Activated CD8-positive, alpha-beta T cell treated with anti-CD3 and anti-CD28 coated beads for 36 hours (primary cell): ENCODE results near the gene LRP10. TPM values are rescaled to one million over a fixed set of nuclear protein-coding genes. Genes with fewer than 3 reads are reported as not detected.
A peak's percentile ranks its signal among the peaks of the same experiment; 100 is the strongest.
"Not testable (repeated sequence)": the region's sequence is repeated elsewhere in the genome, so short reads cannot be mapped to it uniquely, and the experiment has no call there.

Experiments used
- ATAC-seq: fragments of 200-7000 bp; cut with Tn5 transposase; one replicate; pipeline ENCODE4 v1.10.0; 2021; ENCODE audit warnings: mild to moderate bottlenecking, moderate library complexity
- CTCF ChIA-PET: fragments of 350-600 bp; sonication (Branson Sonifier 250); formaldehyde crosslinking; loops from one replicate; lab custom pipeline; 2021; ENCODE audit warnings: antibody characterized with exemption; lab: Charles Lee
- POLR2A ChIA-PET: fragments of 350-600 bp; sonication (Branson Sonifier 250); formaldehyde crosslinking; loops from one replicate; lab custom pipeline; 2021; ENCODE audit warnings: antibody characterized with exemption; lab: Charles Lee
- DNase-seq: peaks from one replicate; pipeline ENCODE4 v3.0.0-alpha.2; 2020
- H3K27ac Mint-ChIP-seq: one replicate; pipeline ENCODE4 v1.8.0; 2021; ENCODE audit warnings: mild to moderate bottlenecking, mixed read lengths
- H3K27me3 Mint-ChIP-seq: one replicate; pipeline ENCODE4 v1.8.0; 2021; ENCODE audit warnings: mixed read lengths
- H3K36me3 Mint-ChIP-seq: one replicate; pipeline ENCODE4 v1.8.0; 2021; ENCODE audit warnings: low read depth, mixed read lengths
- H3K4me1 Mint-ChIP-seq: one replicate; pipeline ENCODE4 v1.8.0; 2021; ENCODE audit warnings: low read depth, mixed read lengths
- H3K4me3 Mint-ChIP-seq: one replicate; pipeline ENCODE4 v1.8.0; 2021; ENCODE audit warnings: mild to moderate bottlenecking, moderate library complexity, mixed read lengths
- H3K9me3 Mint-ChIP-seq: one replicate; pipeline ENCODE4 v1.8.0; 2021; ENCODE audit warnings: mixed read lengths
- CTCF ChIP-seq: fragments of 200-600 bp; IDR thresholded peaks from one replicate; pipeline ENCODE4 v1.8.0; 2022; ENCODE audit warnings: antibody characterized with exemption, mild to moderate bottlenecking
- intact Hi-C: fragments of 100-400 bp; cut with micrococcal nuclease; formaldehyde crosslinking; loops from one replicate; pipeline ENCODE4 v1.10.0; 2022
- total RNA-seq, 2 experiments: library from RNA; stranded (reverse); gene quantifications; one replicate each; pipeline ENCODE4 v1.2.3, GENCODE V29; 2021

LRP10 gene
- total RNA-seq, 2 experiments from 2014 or later = 18.7 to 21.0 TPM

- H3K9me3 Mint-ChIP-seq = no peaks in the 10 kb centered on the region
- H3K27me3 Mint-ChIP-seq = peaks cover 13% of the 10 kb centered on the region
- ATAC-seq (peak; percentile 82), DNase-seq (peak; percentile 96)
- ChIA-PET CTCF (interaction anchor here (0.5 to 20.8 kb wide), 43 partner anchors 8 to 934 kb away, joined by 3 to 469 read pairs (median 4); partner anchors contain the start of genes ABHD4, HAUS4, LRP10 and MMP14), POLR2A (interaction anchor here (0.7 to 1.4 kb wide), 5 partner anchors 10 to 283 kb away, joined by 3 to 7 read pairs (median 4); partner anchors contain the start of gene OXA1L)
- H3K4me3 Mint-ChIP-seq = peak overlapping the region; percentile 71
- H3K27ac Mint-ChIP-seq = peak overlapping the region; percentile 79
- intact Hi-C loops = loop anchor here (1.0 to 5.0 kb wide), 2 partner anchors 30 to 281 kb away; no protein-coding TSS in a partner anchor
- peak; percentile 92 for TF ChIP-seq CTCF
- H3K4me1 Mint-ChIP-seq = peaks cover 15% of the 10 kb centered on the region
- no peaks in the 10 kb centered on the region for H3K36me3 Mint-ChIP-seq
Measured at GRCh38 chr14:22852940-22853767, 18.4 kb upstream of the LRP10 start.

- H3K27me3 Mint-ChIP-seq = peaks cover 13% of the 10 kb centered on the region
- peaks cover 21% of the 10 kb centered on the region for H3K4me1 Mint-ChIP-seq
- ChIA-PET CTCF (interaction anchor here (0.7 to 20.8 kb wide), 31 partner anchors 8 to 297 kb away, joined by 3 to 469 read pairs (median 5); partner anchors contain the start of genes DAD1, LRP10, MMP14 and MRPL52), POLR2A (interaction anchor here (0.9 to 1.5 kb wide), 4 partner anchors 17 to 265 kb away, joined by 3 to 10 read pairs (median 6); partner anchors contain the start of genes DAD1, LRP10, MRPL52 and OXA1L)
- not testable (repeated sequence) for H3K4me3 Mint-ChIP-seq, H3K9me3 Mint-ChIP-seq, DNase-seq, ATAC-seq, H3K27ac Mint-ChIP-seq, H3K36me3 Mint-ChIP-seq
- intact Hi-C loops = loop anchor here (5.0 kb wide), 1 partner anchor 282 kb away; no protein-coding TSS in a partner anchor
Measured at GRCh38 chr14:22854296-22854695, 17.2 kb upstream of the LRP10 start.

DNA sequence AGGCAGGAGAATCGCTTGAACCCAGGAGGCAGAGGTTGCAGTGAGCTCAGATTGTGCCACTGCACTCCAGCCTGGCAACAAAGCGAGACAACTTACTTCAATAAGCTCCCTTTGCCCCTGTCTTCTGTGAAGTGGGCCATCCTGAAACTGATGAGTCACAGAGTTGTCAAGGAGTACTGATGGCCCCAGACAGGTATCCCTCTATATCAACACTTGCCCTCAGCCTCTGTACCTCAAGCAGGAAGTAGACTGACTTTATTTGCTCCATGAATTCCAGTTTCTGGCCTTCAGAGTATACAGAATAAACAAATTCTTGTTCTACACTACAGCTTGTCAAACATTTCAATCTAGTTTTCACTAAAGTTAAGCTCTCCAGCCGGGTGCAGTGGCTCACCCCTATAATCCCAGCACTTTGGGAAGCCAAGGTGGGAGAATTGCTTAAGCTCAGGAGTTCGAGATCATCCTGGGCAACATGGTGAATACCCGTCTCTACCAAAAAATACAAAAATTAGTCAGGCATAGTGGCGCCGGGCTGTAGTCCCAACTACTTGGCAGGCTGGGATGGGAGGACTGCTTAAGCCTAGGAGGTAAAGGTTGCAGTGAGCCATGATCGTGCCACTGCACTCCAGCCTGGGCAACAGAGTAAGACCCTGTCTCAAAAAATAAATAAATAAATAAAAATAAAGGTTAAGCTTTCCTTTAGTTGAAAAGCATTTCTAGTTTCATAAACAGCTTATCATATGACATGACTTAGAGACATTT, 16.4 kb upstream of the LRP10 start:
- Mint-ChIP-seq H3K36me3 (no peaks in the 10 kb centered on the region), H3K27ac (no peak overlapping the region), H3K4me1 (peaks cover 21% of the 10 kb centered on the region), H3K9me3 (no peaks in the 10 kb centered on the region), H3K27me3 (peaks cover 13% of the 10 kb centered on the region), H3K4me3 (no peak overlapping the region)
- DNase-seq (peak; percentile 49), ATAC-seq (peak; percentile 56)
- CTCF ChIA-PET = interaction anchor here (0.7 to 20.8 kb wide), 21 partner anchors 8 to 299 kb away, joined by 3 to 469 read pairs (median 5); partner anchors contain the start of genes DAD1, LRP10, MMP14 and MRPL52
- no peak for TF ChIP-seq CTCF
- intact Hi-C loops = loop anchor here (5.0 kb wide), 1 partner anchor 283 kb away; no protein-coding TSS in a partner anchor
- POLR2A ChIA-PET = interaction anchor here (0.7 to 1.5 kb wide), 5 partner anchors 16 to 266 kb away, joined by 3 to 10 read pairs (median 5); partner anchors contain the start of genes DAD1, LRP10, MRPL52 and OXA1L

DNA sequence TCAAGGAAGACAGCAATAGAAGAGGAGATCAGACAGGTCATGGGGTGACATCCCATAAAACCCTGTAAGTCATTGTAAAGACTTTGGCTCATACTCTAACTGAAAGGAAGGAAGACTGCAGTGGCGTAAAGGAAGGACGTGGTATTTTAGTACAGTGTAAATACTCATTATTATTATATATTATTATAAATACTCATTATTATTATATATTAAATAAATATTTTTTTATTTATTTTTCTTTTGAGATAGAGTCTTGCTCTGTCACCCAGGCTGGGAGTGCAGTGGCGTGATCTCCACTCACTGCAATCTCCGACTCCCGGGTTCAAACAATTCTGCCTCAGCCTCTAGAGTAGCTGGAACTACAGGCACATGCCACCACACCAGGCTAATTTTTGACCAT, 15.1 kb upstream of the LRP10 start:
- no peak for TF ChIP-seq CTCF
- H3K9me3 Mint-ChIP-seq = no peaks in the 10 kb centered on the region
- ChIA-PET CTCF (interaction anchor here (2.4 to 20.8 kb wide), 5 partner anchors 15 to 299 kb away, joined by 7 to 469 read pairs (median 19); partner anchors contain the start of genes LRP10, MMP14 and MRPL52), POLR2A (no interaction called here)
- H3K4me3 Mint-ChIP-seq = no peak overlapping the region
- DNase-seq (no peak), ATAC-seq (no peak)
- H3K27me3 Mint-ChIP-seq = peaks cover 15% of the 10 kb centered on the region
- no peak overlapping the region for H3K27ac Mint-ChIP-seq
- H3K4me1 Mint-ChIP-seq = peaks cover 21% of the 10 kb centered on the region
- intact Hi-C loops = no loop called here
- no peaks in the 10 kb centered on the region for H3K36me3 Mint-ChIP-seq

- H3K4me3 Mint-ChIP-seq, DNase-seq, ATAC-seq, H3K27ac Mint-ChIP-seq, H3K36me3 Mint-ChIP-seq, H3K9me3 Mint-ChIP-seq, intact Hi-C loops, H3K4me1 Mint-ChIP-seq, POLR2A ChIA-PET: not testable (repeated sequence)
- H3K27me3 Mint-ChIP-seq = peaks cover 22% of the 10 kb centered on the region
- CTCF ChIA-PET = interaction anchor here (0.8 to 20.8 kb wide), 5 partner anchors 11 to 303 kb away, joined by 3 to 469 read pairs (median 14); partner anchors contain the start of genes LRP10, MMP14 and MRPL52
Measured at GRCh38 chr14:22860377-22860776, 11.2 kb upstream of the LRP10 start.
